Measurements from ENCODE around the gene MLEC.

DNA sequence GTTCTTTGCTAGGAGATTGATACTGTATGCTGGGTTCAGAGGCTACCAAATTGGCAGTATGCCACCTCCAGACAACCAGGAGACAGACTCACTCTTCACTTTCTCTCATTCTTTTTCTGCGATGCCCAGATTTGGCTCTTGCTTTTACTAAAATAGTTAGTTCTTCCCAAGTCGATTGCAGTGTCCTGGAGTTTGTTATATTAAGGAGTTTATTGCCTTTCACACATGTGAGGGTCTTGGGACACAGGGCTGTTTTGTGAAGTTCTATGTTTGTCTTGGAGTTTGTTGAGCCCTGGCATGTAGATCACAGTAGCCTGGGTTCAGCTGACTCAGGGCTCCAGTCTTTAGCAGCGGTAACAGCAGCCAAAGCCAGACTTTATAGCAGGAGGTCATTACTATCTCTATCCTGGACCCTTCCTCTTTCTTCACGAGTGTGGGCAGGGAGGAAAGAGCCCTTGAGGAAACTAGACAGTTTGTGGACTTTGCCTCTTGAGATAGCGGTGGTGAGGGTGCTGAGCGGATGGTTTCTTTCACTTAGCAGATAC, 1.6 kb downstream of the MLEC start:
- no peak for TF ChIP-seq POLR2A (IDR thresholded peaks at IDR 0.05)
- TF ChIP-seq, protein P1, sequence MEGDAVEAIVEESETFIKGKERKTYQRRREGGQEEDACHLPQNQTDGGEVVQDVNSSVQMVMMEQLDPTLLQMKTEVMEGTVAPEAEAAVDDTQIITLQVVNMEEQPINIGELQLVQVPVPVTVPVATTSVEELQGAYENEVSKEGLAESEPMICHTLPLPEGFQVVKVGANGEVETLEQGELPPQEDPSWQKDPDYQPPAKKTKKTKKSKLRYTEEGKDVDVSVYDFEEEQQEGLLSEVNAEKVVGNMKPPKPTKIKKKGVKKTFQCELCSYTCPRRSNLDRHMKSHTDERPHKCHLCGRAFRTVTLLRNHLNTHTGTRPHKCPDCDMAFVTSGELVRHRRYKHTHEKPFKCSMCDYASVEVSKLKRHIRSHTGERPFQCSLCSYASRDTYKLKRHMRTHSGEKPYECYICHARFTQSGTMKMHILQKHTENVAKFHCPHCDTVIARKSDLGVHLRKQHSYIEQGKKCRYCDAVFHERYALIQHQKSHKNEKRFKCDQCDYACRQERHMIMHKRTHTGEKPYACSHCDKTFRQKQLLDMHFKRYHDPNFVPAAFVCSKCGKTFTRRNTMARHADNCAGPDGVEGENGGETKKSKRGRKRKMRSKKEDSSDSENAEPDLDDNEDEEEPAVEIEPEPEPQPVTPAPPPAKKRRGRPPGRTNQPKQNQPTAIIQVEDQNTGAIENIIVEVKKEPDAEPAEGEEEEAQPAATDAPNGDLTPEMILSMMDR (IDR thresholded peaks at IDR 0.05), result no peak
